Parathyroid adenoma (tissue), 2 donors: Measurements from ENCODE around the gene EFCAB6.

Source experiments
- H2AFZ ChIP-seq: fragments of 300-600 bp; sonication (generic); one replicate; pipeline ENCODE4 v1.7.0; 2017; ENCODE audit warnings: antibody characterized with exemption, mild to moderate bottlenecking
- H3K27ac ChIP-seq: fragments of 300-600 bp; sonication (generic); one replicate; pipeline ENCODE4 v1.7.0; 2017
- H3K27me3 ChIP-seq: fragments of 300-600 bp; sonication (generic); one replicate; pipeline ENCODE4 v1.7.0; 2017; ENCODE audit warnings: low read length; ENCODE audit not compliant: control insufficient read depth, insufficient read depth
- H3K36me3 ChIP-seq: fragments of 300-600 bp; sonication (generic); one replicate; pipeline ENCODE4 v1.7.0; 2017; ENCODE audit warnings: low read length; ENCODE audit not compliant: control insufficient read depth, insufficient read depth
- H3K4me1 ChIP-seq: fragments of 300-600 bp; sonication (generic); one replicate; pipeline ENCODE4 v1.7.0; 2017; ENCODE audit warnings: control low read depth
- H3K4me2 ChIP-seq: fragments of 300-600 bp; sonication (generic); one replicate; pipeline ENCODE4 v1.7.0; 2017; ENCODE audit warnings: low read length
- H3K4me3 ChIP-seq: fragments of 300-600 bp; sonication (generic); one replicate; pipeline ENCODE4 v1.7.0; 2017; ENCODE audit warnings: low read depth, low read length
- H3K79me2 ChIP-seq: fragments of 300-600 bp; sonication (generic); one replicate; pipeline ENCODE4 v1.7.0; 2017; ENCODE audit warnings: control low read depth
- H3K9ac ChIP-seq: fragments of 300-600 bp; sonication (generic); one replicate; pipeline ENCODE4 v1.7.0; 2017; ENCODE audit warnings: mild to moderate bottlenecking
- H3K9me3 ChIP-seq: fragments of 300-600 bp; sonication (generic); one replicate; pipeline ENCODE4 v1.7.0; 2017; ENCODE audit warnings: low read length; ENCODE audit not compliant: control insufficient read depth
- CTCF ChIP-seq: fragments of 300-600 bp; sonication (generic); IDR thresholded peaks from one replicate; pipeline ENCODE4 v1.7.0; 2017; ENCODE audit warnings: antibody characterized with exemption, mild to moderate bottlenecking
- donor health status: primary hyperparathyroidism.

Gene EFCAB6

GRCh38 chr22:43819931-43820640 is 8.0 kb upstream of the EFCAB6 start:
- H3K4me2 ChIP-seq = no peak overlapping the region
- no peak overlapping the region for H3K4me3 ChIP-seq
- H3K79me2 ChIP-seq = no peaks in the 10 kb centered on the region
- H3K27me3 ChIP-seq = no peaks in the 10 kb centered on the region
- H3K9me3 ChIP-seq = no peaks in the 10 kb centered on the region
- no peaks in the 10 kb centered on the region for H3K36me3 ChIP-seq
- H2AFZ ChIP-seq = no peak overlapping the region
- H3K9ac ChIP-seq = no peak overlapping the region
- H3K27ac ChIP-seq = no peak overlapping the region
- TF ChIP-seq CTCF = no peak
- H3K4me1 ChIP-seq = no peaks in the 10 kb centered on the region

DNA sequence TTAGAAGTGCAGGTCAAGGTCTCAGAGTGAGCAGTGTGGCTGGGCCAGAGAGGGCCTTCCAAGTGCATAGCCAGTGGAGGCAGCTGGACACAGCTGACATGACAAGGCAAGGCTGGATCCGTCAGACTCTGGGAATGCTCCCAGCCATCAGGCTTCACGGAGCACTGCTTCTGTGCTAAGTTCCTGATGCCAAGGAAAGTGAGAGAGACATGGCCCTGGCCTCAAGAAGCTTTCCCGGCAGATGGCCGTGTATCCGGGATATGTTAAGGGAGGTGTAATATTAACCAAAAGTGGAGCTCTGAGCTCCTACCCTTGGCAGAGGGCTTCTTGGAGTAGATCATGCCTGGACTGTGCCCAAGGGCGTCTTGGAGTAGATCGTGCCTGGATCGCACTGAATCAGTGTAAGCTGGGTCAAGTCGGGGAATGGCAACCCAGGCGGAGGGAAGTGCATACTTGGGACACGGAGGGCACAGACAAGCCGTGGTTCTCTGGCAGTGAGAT is 7.4 kb upstream of the EFCAB6 start:
- no peak overlapping the region for H3K9ac ChIP-seq
- no peak overlapping the region for H3K4me2 ChIP-seq
- H3K4me1 ChIP-seq = no peaks in the 10 kb centered on the region
- no peak overlapping the region for H3K27ac ChIP-seq
- H2AFZ ChIP-seq = no peak overlapping the region
- no peaks in the 10 kb centered on the region for H3K27me3 ChIP-seq
- no peaks in the 10 kb centered on the region for H3K79me2 ChIP-seq
- H3K9me3 ChIP-seq = no peaks in the 10 kb centered on the region
- no peaks in the 10 kb centered on the region for H3K36me3 ChIP-seq
- no peak overlapping the region for H3K4me3 ChIP-seq
- no peak for TF ChIP-seq CTCF

- H2AFZ ChIP-seq = no peak overlapping the region
- H3K4me2 ChIP-seq = no peak overlapping the region
- no peaks in the 10 kb centered on the region for H3K79me2 ChIP-seq
- H3K9ac ChIP-seq = no peak overlapping the region
- H3K4me1 ChIP-seq = no peaks in the 10 kb centered on the region
- no peaks in the 10 kb centered on the region for H3K27me3 ChIP-seq
- no peak overlapping the region for H3K27ac ChIP-seq
- H3K9me3 ChIP-seq = no peaks in the 10 kb centered on the region
- no peaks in the 10 kb centered on the region for H3K36me3 ChIP-seq
- no peak overlapping the region for H3K4me3 ChIP-seq
- TF ChIP-seq CTCF = no peak
These were observed 6.9 kb upstream of the EFCAB6 start for GRCh38 chr22:43818981-43819380.

GRCh38 chr22:43817402-43817801 is 5.3 kb upstream of the EFCAB6 start:
- no peak overlapping the region for H3K4me3 ChIP-seq
- peaks cover 5% of the 10 kb centered on the region for H3K4me1 ChIP-seq
- H3K9ac ChIP-seq = no peak overlapping the region
- H3K9me3 ChIP-seq = no peaks in the 10 kb centered on the region
- H2AFZ ChIP-seq = no peak overlapping the region
- no peaks in the 10 kb centered on the region for H3K36me3 ChIP-seq
- H3K4me2 ChIP-seq = no peak overlapping the region
- H3K79me2 ChIP-seq = no peaks in the 10 kb centered on the region
- H3K27me3 ChIP-seq = no peaks in the 10 kb centered on the region
- TF ChIP-seq CTCF = no peak
- H3K27ac ChIP-seq = no peak overlapping the region

DNA sequence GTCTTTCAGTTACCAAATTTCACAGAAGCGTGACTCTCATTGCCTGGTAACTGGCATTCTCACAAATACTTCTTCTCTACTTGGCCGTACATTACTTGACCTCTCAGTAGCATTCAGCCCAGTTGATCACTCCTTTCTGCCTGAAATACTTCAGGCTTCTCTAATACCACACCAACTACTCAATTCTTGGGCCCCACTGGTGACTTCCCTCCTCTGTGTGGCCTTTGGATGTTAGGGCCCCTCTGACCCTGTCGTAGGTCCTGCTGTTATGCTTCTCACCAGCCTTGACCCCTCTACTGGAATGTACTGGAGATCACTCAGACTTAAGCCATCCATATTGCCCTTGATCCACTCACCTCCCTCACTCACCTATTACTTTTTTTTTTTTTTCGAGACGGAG is 2.2 kb upstream of the EFCAB6 start:
- Histone ChIP-seq H2AFZ (no peak overlapping the region), H3K27me3 (no peaks in the 10 kb centered on the region), H3K9ac (no peak overlapping the region), H3K79me2 (no peaks in the 10 kb centered on the region), H3K27ac (no peak overlapping the region), H3K9me3 (no peaks in the 10 kb centered on the region), H3K4me3 (no peak overlapping the region), H3K4me2 (no peak overlapping the region), H3K4me1 (peaks cover 5% of the 10 kb centered on the region), H3K36me3 (no peaks in the 10 kb centered on the region)
- TF ChIP-seq CTCF = no peak
